Gastroesophageal sphincter (tissue), 3 donors: ENCODE measurements around the gene CFP.

ENCODE experiments used
- CTCF ChIP-seq, 4 experiments: fragments of 200-600 bp in 2 of 4; fragments of 450-650 bp in 2 of 4; sonication (generic) in 1 of 4; IDR thresholded peaks; one replicate each; pipeline ENCODE4 v1.5.1; 2017 to 2019; ENCODE audit warnings: antibody characterized with exemption in 4 of 4, mild to moderate bottlenecking in 2 of 4, moderate library complexity in 2 of 4
- POLR2A ChIP-seq, 2 donors: fragments of 450-650 bp; IDR thresholded peaks; one replicate each; pipeline ENCODE4 v1.6.1; 2017; ENCODE audit warnings: antibody characterized with exemption in 2 of 2, mild to moderate bottlenecking in 2 of 2, moderate library complexity in 1 of 2
- POLR2AphosphoS5 ChIP-seq: sonication (generic); formaldehyde crosslinking; IDR thresholded peaks from one replicate; pipeline ENCODE4 v1.6.1; 2017; ENCODE audit warnings: antibody characterized with exemption

GRCh38 chrX:47645530-47645929, 15.8 kb upstream of the CFP start:
- TF ChIP-seq CTCF (IDR thresholded peaks at IDR 0.05): no peak
- TF ChIP-seq POLR2A (IDR thresholded peaks at IDR 0.05): no peak
- no peak for TF ChIP-seq POLR2AphosphoS5
